K562 treated with DMSO at 1 percent for 48 hours (cell line): ENCODE data around the gene TCTN1. TPM values are rescaled to one million over a fixed set of nuclear protein-coding genes. Genes with fewer than 3 reads are reported as not detected.

ENCODE experiments used
- total RNA-seq: library from RNA; unstranded; fragments of 300-600 nt; gene quantifications from 2 replicates; pipeline ENCODE4 v1.2.3, GENCODE V29; 2022; ENCODE audit warnings: low replicate concordance; ENCODE audit errors: extremely low read depth

Gene TCTN1
- not detected in 2 replicates for total RNA-seq

DNA sequence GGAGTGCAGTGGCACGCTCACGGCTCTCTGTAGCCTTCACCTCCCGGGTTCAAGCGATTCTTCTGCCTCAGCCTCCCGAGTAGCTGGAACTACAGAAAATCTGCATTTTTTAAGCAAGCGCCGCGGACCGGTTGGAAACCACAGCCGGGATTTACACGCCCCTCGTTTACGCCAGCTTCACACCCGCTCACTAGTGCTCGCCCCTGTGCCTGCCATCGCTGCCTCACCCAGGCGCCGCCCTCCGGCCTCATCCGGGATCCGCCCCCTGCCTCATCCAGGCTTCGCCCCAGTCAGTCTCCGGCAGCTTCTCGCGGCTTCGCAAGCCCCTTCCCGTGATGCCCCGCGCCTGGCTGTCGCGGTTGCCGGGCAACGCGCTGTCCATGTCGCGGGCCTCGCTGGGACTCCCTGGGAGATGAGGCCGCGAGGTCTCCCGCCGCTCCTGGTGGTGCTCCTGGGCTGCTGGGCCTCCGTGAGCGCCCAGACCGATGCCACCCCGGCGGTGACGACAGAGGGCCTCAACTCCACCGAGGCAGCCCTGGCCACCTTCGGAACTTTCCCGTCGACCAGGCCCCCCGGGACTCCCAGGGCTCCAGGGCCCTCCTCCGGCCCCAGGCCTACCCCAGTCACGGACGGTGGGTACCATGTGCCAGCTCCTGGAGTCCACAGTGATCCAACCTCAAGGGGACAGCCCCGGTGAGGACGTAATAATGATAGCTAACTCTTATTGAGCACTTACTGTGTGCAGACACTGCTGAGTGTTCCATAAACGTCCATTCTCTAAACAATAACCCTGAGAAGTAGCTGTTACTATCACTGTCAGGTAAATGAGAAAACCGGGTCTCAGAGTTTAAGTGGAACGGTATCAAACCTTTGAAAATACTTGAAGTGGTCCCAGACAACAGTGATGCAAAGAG is at the start of gene TCTN1:
Gene TCTN1 (plus strand): TSS at position 359 of the 914 bp plus-strand sequence. CDS start 54 bp downstream, at position 413.

GRCh38 chr12:110583137-110584059 is 30.5 kb upstream of the TCTN1 start, which contains the start of gene PPTC7:
TSS of gene PPTC7 (minus strand) at chr12:110583318. CDS start at chr12:110583031, 287 bp downstream.

GRCh38 chr12:110688446-110689280 is 74.7 kb downstream of the TCTN1 start, which contains the start of gene HVCN1:
TSS of gene HVCN1 (minus strand) at chr12:110689115. CDS start at chr12:110683245, 5,870 bp downstream.

Other genes starting within 250 kb of the TCTN1 start
- 212 TPM in 1 of 2 replicates, not detected in the other for gene ANAPC7, start 210.4 kb upstream of the TCTN1 start, total RNA-seq
- gene ARPC3, start 163.8 kb upstream of the TCTN1 start, total RNA-seq = not detected in 2 replicates
- not detected in 2 replicates for gene GPN3, start 145.9 kb upstream of the TCTN1 start, total RNA-seq
- not detected in 2 replicates for gene FAM216A, start 145.3 kb upstream of the TCTN1 start, total RNA-seq
- gene VPS29, start 112.0 kb upstream of the TCTN1 start, total RNA-seq = not detected in 2 replicates
- gene RAD9B, start 111.8 kb upstream of the TCTN1 start, total RNA-seq = not detected in 2 replicates
- not detected in 2 replicates for gene PPTC7, start 30.8 kb upstream of the TCTN1 start, total RNA-seq
- gene HVCN1, start 75.0 kb downstream of the TCTN1 start, total RNA-seq = not detected in 2 replicates
- gene PPP1CC, start 128.8 kb downstream of the TCTN1 start, total RNA-seq = not detected in 2 replicates
- not detected in 2 replicates for gene CCDC63, start 232.9 kb downstream of the TCTN1 start, total RNA-seq